ENCODE results near the gene SNX27.

DNA sequence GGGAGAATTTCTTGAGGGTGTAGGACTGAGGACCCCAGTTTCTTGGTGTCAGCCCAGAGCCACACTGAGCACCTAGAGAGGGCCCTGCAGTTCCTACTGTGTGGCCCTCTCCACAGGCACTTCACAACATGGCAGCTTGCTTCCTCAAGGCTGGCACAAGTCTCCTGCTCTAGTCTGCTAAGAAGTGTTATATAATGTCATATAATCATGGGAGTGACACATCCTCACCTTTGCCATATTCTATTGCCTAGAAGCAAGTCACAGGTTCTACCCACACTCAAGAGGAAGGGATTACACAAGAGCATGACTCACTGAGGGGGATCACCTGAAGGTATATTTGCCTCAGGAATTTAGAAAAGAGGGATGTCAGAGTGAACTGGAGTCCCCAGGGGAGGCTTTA, 5.5 kb upstream of the SNX27 start:
- TF ChIP-seq, protein P1, sequence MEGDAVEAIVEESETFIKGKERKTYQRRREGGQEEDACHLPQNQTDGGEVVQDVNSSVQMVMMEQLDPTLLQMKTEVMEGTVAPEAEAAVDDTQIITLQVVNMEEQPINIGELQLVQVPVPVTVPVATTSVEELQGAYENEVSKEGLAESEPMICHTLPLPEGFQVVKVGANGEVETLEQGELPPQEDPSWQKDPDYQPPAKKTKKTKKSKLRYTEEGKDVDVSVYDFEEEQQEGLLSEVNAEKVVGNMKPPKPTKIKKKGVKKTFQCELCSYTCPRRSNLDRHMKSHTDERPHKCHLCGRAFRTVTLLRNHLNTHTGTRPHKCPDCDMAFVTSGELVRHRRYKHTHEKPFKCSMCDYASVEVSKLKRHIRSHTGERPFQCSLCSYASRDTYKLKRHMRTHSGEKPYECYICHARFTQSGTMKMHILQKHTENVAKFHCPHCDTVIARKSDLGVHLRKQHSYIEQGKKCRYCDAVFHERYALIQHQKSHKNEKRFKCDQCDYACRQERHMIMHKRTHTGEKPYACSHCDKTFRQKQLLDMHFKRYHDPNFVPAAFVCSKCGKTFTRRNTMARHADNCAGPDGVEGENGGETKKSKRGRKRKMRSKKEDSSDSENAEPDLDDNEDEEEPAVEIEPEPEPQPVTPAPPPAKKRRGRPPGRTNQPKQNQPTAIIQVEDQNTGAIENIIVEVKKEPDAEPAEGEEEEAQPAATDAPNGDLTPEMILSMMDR (IDR thresholded peaks at IDR 0.05), result no peak
- TF ChIP-seq POLR2A (IDR thresholded peaks at IDR 0.05), result no peak
